Ovary (tissue), 3 donors: ENCODE data around the gene PIK3R1.

Experiments
- CTCF ChIP-seq, 3 donors: fragments of 450-650 bp in 2 of 3; fragments of 200-600 bp in 1 of 3; IDR thresholded peaks; one replicate each; pipeline versions ENCODE4 v1.5.1 to v1.8.0; 2016 to 2022; ENCODE audit warnings: antibody characterized with exemption in 3 of 3, mild to moderate bottlenecking in 1 of 3
- POLR2A ChIP-seq: fragments of 450-650 bp; IDR thresholded peaks from one replicate; pipeline ENCODE4 v1.6.1; 2017; ENCODE audit warnings: antibody characterized with exemption, mild to moderate bottlenecking, moderate library complexity
- donor health status: DM: no; HTN: no; CAD: no.

- no peak for TF ChIP-seq POLR2A
- no peak for TF ChIP-seq CTCF (IDR thresholded peaks at IDR 0.05)
Observed at GRCh38 chr5:68221488-68221887, 5.9 kb downstream of the PIK3R1 start.
